Astrocyte (in vitro differentiated cells and primary cell): Measurements from ENCODE around the gene UBE2U.

Experiments
- EZH2 ChIP-seq: IDR thresholded peaks from 2 replicates; pipeline ENCODE4 v1.6.1; 2012; ENCODE audit warnings: mild to moderate bottlenecking, low read length, inconsistent platforms; ENCODE audit not compliant: insufficient read depth
- TF ChIP-seq, protein P1 (sequence below): IDR thresholded peaks from 2 replicates; pipeline ENCODE4 v1.5.1; 2011; ENCODE audit warnings: low read depth, mild to moderate bottlenecking, inconsistent platforms, low read length, moderate library complexity; ENCODE audit not compliant: insufficient read depth

DNA sequence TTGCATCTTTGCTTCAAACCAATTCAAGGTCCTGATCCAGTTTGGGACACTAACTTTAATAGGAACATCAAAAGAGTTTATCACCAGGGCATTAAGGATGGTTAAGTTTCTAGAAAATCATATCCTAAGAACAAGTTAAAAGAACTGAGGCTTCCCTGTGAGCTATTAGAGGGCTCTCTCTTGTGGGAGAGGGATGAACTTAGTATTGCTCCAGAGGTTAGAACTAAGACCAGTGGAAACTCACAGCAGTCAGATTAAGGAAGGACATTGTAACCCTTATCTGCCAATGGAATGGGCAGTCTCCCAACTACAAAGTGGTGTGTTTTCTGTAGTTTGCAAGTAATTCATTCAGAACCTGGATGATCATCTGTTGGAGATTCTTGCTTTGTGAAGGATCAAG, 36.8 kb downstream of the UBE2U start:
- TF ChIP-seq, protein P1, sequence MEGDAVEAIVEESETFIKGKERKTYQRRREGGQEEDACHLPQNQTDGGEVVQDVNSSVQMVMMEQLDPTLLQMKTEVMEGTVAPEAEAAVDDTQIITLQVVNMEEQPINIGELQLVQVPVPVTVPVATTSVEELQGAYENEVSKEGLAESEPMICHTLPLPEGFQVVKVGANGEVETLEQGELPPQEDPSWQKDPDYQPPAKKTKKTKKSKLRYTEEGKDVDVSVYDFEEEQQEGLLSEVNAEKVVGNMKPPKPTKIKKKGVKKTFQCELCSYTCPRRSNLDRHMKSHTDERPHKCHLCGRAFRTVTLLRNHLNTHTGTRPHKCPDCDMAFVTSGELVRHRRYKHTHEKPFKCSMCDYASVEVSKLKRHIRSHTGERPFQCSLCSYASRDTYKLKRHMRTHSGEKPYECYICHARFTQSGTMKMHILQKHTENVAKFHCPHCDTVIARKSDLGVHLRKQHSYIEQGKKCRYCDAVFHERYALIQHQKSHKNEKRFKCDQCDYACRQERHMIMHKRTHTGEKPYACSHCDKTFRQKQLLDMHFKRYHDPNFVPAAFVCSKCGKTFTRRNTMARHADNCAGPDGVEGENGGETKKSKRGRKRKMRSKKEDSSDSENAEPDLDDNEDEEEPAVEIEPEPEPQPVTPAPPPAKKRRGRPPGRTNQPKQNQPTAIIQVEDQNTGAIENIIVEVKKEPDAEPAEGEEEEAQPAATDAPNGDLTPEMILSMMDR = no peak
- no peak for TF ChIP-seq EZH2
